HG02623 (cell line): ENCODE measurements around the gene FARS2.
"Not testable (repeated sequence)": the region's sequence is repeated elsewhere in the genome, so short reads cannot be mapped to it uniquely, and the experiment has no call there.

Source experiments
- ATAC-seq: cut with Tn5 transposase; IDR thresholded peaks from one replicate; pipeline ENCODE4 v1.9.1; 2021; ENCODE audit warnings: moderate library complexity; ENCODE audit not compliant: unreplicated experiment

FARS2 gene

DNA sequence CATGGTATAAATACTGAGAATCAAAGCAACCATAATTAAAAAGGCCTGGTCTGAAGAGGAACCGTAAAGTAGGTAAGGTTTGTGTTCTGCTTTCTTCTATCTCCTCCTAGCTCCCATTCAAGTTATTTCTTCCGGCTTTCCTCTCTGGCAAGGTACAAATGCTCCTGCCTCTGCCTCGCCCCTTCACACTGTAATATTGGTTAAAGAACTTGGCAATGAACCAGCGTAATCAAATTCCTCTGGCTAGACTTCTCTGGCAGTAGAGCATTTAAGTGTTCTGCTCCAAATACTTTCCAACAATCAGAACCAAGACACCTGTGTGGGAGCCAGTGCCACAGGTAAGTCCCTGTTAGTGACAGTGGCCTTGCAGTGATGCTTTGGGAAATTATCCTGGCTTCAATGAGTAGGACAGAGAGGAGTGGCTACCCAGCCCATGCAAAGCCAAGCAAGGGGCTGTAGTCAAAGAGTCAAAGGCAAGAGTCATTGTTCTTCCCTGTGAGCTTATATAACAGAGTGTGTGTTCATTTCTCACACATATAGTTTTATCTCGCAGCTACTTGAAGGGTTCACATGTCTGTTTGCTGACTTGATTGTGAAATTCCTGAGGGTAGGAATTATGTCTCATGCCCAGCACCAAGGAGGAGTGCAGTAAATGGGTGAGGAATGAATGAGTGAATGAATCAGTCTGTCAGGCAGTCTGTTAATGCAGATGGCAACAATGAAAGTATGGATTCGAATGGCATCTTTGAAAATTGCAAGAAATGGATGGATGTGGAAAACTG, 416.1 kb downstream of the FARS2 start:
- no peak for ATAC-seq

DNA sequence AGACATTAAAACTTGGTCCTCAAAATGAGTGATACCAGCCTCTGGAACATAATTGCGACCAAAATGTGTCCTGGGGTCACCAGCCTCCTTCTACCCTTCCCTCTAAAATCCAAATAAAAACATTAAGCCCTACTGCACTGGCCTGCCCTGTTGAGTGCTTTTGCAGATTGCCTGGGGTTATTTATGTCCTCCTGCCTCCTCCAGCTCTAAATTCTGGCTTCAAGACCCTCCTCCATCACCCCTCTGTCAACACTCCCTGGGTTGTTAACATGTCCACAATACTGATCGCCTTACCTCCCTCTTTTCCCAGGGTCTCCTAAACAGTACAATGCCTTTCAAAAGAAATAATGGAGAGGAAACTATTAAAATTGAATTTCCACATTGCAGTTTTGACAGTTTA, 418.0 kb downstream of the FARS2 start:
- ATAC-seq, result no peak

GRCh38 chr6:5679691-5680090, 418.4 kb downstream of the FARS2 start:
- no peak for ATAC-seq

DNA sequence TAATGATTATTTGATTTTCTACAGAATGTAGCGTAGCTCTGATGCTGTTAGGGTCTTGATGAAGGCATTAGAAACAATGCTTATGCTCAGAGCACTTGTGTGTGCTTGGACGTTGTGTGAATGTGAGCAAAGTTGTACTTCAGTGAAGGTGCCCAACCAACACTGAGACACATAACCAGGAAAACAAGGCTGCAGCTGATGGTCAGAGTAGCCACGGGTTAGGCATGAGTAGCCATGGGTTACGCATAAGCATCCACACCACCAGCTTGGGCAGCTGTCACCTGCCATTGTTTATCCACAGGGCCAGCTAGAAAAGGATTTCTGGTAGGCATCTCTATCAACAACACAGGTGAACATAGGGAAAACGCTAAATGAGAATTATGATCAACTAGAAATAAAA, 418.8 kb downstream of the FARS2 start:
- ATAC-seq, result no peak

DNA sequence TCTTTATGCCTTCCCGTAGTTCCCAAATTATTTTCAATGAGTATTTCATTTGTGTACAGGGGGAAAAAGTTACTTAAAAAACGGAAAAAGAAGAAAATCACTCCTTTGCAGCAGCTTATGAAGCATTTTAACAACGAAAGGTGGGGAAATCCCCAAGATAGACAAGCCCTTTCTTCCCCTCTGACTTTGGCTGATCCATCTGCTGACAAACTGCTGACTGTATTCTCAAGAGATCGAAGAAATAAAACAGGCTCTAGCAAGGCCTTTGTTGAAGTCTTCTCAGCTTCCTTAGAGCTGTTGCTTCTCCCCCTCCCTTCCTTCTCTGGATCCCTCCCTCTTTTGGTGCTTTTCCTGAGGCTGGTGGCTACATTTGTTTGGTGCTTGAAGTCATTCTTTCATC, 420.2 kb downstream of the FARS2 start:
- no peak for ATAC-seq

GRCh38 chr6:5682530-5682929, 421.2 kb downstream of the FARS2 start:
- ATAC-seq, result no peak

- not testable (repeated sequence) for ATAC-seq
Measured at GRCh38 chr6:5683747-5684146, 422.4 kb downstream of the FARS2 start.

GRCh38 chr6:5684320-5685053, 423.2 kb downstream of the FARS2 start:
- no peak for ATAC-seq

DNA sequence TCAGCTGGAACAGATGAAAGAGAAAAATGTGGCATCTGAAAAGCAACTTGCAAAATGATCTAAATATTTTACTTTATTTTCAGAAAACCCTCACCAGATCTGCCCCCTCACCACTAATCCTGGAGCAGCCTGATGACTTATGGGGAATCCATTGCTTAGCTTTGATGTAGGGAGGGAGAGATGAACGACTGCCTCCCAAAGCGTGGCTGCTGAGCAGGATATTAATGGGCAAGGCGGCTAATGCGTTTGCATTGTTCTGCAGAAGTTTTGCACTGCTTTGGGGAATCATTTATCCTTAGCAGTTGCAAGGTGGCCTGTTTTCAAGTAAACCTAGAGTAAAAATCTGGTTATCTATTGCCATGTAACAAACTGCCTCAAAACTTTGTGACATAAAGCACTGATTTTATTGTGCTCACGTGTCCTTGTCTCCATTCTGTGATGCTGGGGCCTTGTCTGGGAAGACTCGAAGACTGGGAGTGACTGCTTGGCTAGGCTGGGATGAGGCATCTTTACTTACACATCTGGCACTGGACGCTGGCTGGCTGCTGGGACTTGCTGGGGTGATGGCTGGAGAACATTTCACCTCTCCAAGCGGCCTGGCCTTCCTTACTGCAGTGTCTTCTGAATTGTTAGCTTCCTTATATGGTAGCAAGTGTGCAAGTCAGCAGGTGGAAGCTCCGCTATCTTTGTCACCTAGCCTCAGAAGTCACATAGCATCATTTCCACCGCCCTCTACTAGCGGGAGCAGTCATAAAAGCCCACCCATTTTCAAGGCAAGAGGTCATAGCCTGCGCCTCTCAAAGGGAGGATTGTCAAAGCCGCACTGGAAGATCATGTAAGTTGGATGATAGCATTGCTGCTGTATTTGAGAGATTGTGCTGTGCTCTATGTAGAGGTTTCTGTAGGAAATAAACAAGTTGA, 432.2 kb downstream of the FARS2 start:
- ATAC-seq, result no peak

DNA sequence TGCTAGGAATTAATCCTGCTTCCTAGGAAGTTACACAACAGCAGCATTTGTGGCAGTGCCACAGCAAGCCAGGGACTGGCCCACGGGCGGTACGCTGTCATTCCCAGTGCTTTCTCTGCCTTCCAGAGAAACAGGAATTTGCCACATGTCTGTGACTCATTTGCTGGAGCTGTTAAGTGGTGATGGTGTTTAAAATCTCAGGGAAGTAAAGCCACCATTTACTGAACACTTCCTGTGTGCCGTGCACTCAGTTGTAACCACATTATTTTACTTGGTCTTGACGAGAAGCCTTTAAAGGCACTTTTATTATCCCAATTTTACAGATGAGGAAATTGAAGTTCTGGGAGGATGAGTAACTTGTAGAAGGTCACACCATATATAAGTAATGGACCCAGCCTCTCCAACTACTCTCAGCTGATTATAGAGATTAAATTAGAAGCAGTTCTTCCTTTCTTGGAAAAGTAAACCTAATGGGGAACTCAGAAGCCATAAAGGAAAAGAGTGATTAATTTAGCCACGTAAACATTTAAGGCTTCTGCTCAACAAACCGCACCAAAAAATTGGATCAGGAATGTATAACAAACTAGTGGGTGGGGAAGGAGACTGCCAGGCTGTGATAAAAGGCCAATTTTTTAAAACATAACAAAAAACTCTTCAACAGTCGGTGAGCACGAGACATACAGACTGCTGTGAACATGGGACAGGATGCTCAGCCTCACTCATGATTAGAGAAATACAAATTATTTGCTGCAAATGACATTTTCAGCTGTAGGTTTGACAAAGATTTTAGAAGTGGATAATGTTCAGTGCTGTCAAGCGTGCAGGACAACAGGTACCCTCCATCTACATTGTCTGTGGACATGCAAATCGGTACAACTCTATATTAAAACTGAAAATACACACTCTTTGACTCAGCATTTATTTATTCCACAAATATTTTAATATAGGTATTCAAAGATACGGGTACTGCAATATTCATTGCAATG, 434.2 kb downstream of the FARS2 start:
- no peak for ATAC-seq

- ATAC-seq, result no peak
Measured at GRCh38 chr6:5697508-5697907, 436.2 kb downstream of the FARS2 start.

GRCh38 chr6:5698318-5698717, 437.0 kb downstream of the FARS2 start:
- ATAC-seq, result no peak

DNA sequence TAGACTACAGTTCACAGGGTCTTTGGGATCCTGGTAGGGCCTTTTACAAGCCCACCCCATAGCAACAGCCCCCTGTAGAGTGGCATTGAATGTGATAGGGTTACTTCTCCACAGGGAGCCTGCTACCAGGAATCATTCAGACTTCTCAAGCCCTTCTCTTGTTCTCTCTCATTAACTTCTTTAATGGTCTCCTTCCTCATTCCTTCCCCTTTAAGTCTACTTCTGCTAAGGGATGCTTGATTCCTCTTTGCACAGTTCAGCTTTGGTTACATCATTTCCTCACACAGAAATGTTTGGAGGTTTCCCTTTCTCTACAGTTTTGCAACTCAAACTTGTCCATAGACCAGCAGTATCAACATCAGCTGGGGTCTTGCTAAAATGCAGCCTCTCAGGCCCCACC, 437.8 kb downstream of the FARS2 start:
- ATAC-seq, result not testable (repeated sequence)

- no peak for ATAC-seq
Measured at GRCh38 chr6:5701174-5701573, 439.9 kb downstream of the FARS2 start.

GRCh38 chr6:5704708-5705107, 443.4 kb downstream of the FARS2 start:
- ATAC-seq, result no peak

GRCh38 chr6:5705252-5705651, 443.9 kb downstream of the FARS2 start:
- ATAC-seq, result no peak

DNA sequence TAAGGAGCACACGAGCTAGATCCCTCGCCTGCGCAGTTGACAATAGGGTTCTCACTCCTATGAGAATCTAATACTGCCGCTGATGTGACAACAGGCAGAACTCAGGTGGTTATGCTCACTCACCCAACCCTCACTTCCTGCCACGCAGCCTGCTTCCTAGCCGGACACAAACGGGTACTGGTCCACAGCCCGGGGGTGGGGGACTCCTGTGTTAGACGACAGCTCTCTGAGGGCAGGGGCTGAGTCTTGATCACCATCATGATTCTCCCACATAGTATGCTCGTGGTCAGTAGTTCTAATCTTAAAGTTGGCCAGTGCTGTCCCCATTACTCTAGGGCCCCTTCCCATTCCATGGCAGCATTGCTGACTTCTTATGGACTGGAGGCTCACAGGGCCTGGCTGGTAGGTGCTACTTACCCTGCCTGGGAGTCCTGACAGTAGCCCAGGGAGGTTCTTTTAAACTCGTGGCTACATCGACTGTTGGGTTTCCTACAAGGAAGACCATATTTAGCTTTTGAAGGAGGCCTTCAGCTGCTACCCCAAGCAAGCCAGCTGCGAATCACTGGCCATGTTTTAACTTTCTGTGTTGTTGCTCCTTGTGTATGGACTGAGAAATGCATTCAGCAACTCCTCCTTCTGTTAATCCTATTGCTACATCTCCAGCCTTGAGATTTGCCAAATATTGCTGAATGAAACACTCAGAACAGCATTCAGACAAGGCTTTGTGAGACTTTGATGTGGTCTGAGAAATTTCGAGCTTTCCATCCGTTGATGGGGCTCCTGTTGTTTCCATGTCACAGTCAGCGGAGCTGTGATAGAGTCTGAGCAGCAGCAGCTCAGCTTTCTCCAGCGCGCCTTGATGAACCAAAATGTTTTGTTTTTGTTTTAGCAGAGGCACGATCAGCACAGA, 445.1 kb downstream of the FARS2 start:
- ATAC-seq, result no peak

- no peak for ATAC-seq
Measured at GRCh38 chr6:5707281-5708045, 446.1 kb downstream of the FARS2 start.
